DOHH2 (cell line): ENCODE data around the gene LNX1.

Source experiments
- H3F3A ChIP-seq: fragments of 200-600 bp; sonication (generic), shearing (Covaris generic); 2 replicates; pipeline ENCODE4 v1.6.0; 2016; ENCODE audit warnings: antibody characterized with exemption, mild to moderate bottlenecking; ENCODE audit not compliant: control insufficient read depth, insufficient read depth
- H3K27ac ChIP-seq: fragments of 200-600 bp; sonication (generic); 2 replicates; pipeline ENCODE4 v1.5.1; 2014; ENCODE audit warnings: low read depth, mild to moderate bottlenecking, low read length, moderate library complexity
- H3K27me3 ChIP-seq: fragments of 200-600 bp; sonication (generic); 2 replicates; pipeline ENCODE4 v1.6.1; 2014; ENCODE audit warnings: mild to moderate bottlenecking, low read length, mixed read lengths; ENCODE audit not compliant: control insufficient read depth
- H3K36me3 ChIP-seq: fragments of 200-600 bp; sonication (generic); 2 replicates; pipeline ENCODE4 v1.6.1; 2014; ENCODE audit warnings: mild to moderate bottlenecking, low read length, moderate library complexity, mixed read lengths; ENCODE audit not compliant: control insufficient read depth
- H3K4me1 ChIP-seq: fragments of 200-600 bp; sonication (generic); 2 replicates; pipeline ENCODE4 v1.6.1; 2014; ENCODE audit warnings: mild to moderate bottlenecking, low read length, mixed read lengths; ENCODE audit not compliant: control insufficient read depth
- H3K4me2 ChIP-seq: fragments of 200-600 bp; sonication (generic); 2 replicates; pipeline ENCODE4 v1.6.0; 2014; ENCODE audit warnings: mild to moderate bottlenecking, low read length, moderate library complexity
- H3K4me3 ChIP-seq: fragments of 200-600 bp; sonication (generic); 2 replicates; pipeline ENCODE4 v1.5.1; 2014; ENCODE audit warnings: mild to moderate bottlenecking, low read length, mixed read lengths
- H3K79me2 ChIP-seq: fragments of 200-600 bp; sonication (generic); 2 replicates; pipeline ENCODE4 v1.6.1; 2014; ENCODE audit warnings: mild to moderate bottlenecking, low read length, mixed read lengths; ENCODE audit not compliant: control insufficient read depth
- H3K9me2 ChIP-seq: fragments of 200-600 bp; sonication (generic); replicated peaks from 2 replicates; pipeline ENCODE4 v1.6.1; 2014; ENCODE audit warnings: mild to moderate bottlenecking, low read length, mixed read lengths; ENCODE audit not compliant: control insufficient read depth
- H3K9me3 ChIP-seq: fragments of 200-600 bp; sonication (generic); 2 replicates; pipeline ENCODE4 v1.6.1; 2014; ENCODE audit warnings: antibody characterized with exemption, low read length, mixed read lengths; ENCODE audit not compliant: control insufficient read depth, insufficient read depth
- H4K20me1 ChIP-seq: fragments of 200-600 bp; sonication (generic); 2 replicates; pipeline ENCODE4 v1.6.0; 2014; ENCODE audit warnings: low read depth, mild to moderate bottlenecking, antibody characterized with exemption, low read length, moderate library complexity; ENCODE audit not compliant: control insufficient read depth, insufficient read depth
- CTCF ChIP-seq: fragments of 200-600 bp; sonication (generic); IDR thresholded peaks from one replicate; pipeline ENCODE4 v1.5.1; 2014; ENCODE audit warnings: antibody characterized with exemption, mild to moderate bottlenecking, low read depth, low read length; ENCODE audit not compliant: poor library complexity, severe bottlenecking
- EZH2phosphoT487 ChIP-seq: fragments of 200-600 bp; sonication (generic); IDR thresholded peaks from 2 replicates; pipeline ENCODE4 v1.6.1; 2017; ENCODE audit warnings: borderline replicate concordance, mild to moderate bottlenecking, antibody characterized with exemption, low read length, moderate library complexity, mixed read lengths

Gene LNX1

DNA sequence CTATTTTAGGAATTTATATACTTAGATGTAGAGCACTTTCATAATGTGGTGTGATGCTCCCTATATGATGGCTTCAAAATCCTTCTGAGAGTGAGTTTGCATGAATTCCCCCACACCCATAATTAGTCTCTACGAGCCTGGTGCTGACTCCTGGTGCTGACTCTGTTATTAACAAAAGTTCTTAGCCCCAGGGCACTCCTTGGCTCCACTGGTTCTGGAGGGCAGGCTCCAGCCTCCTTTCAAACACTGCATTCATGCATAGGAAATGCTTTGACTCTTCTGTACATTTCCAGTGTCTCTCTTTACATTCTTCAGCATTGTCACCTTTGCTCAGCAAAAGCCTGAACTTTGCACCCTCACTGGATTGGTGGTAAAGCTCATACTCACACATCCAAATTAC, 64.0 kb downstream of the LNX1 start:
- no peak for TF ChIP-seq CTCF
- no peak for TF ChIP-seq EZH2phosphoT487
- H3K27ac ChIP-seq = no peak overlapping the region
- no peaks in the 10 kb centered on the region for H4K20me1 ChIP-seq
- no peaks in the 10 kb centered on the region for H3K9me2 ChIP-seq
- no peak overlapping the region for H3K4me3 ChIP-seq
- no peaks in the 10 kb centered on the region for H3K9me3 ChIP-seq
- H3K4me2 ChIP-seq = no peak overlapping the region
- no peaks in the 10 kb centered on the region for H3K4me1 ChIP-seq
- 0 out of 2 replicates have a peak, but pooled peaks cover 7% of the 10 kb centered on the region for H3K27me3 ChIP-seq
- no peaks in the 10 kb centered on the region for H3K79me2 ChIP-seq
- H3F3A ChIP-seq = no peaks in the 10 kb centered on the region
- H3K36me3 ChIP-seq = no peaks in the 10 kb centered on the region

DNA sequence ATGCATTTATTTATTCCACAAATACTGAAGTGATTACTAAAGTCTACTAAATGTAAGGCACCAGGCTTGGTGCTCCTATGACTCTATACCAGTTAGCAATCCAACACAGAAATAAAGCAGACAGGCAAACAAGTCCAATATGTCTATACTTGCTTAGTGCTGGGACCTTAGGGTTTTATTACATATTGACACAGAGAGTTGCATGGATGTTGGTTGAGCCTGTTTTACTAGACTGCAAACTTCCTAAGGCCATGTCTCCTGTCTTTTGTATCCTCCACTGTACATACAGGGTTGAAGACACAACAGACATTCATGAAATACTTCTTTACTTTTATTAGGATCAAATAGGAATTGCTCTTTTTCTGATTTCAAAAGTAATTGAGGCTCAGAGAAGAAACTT, 69.0 kb downstream of the LNX1 start:
- no peaks in the 10 kb centered on the region for H3F3A ChIP-seq
- H3K9me2 ChIP-seq = no peaks in the 10 kb centered on the region
- no peaks in the 10 kb centered on the region for H3K79me2 ChIP-seq
- no peak for TF ChIP-seq EZH2phosphoT487
- no peak for TF ChIP-seq CTCF
- 0 out of 2 replicates have a peak, but pooled peaks cover 5% of the 10 kb centered on the region for H3K27me3 ChIP-seq
- H4K20me1 ChIP-seq = no peaks in the 10 kb centered on the region
- no peaks in the 10 kb centered on the region for H3K4me1 ChIP-seq
- H3K4me2 ChIP-seq = no peak overlapping the region
- no peak overlapping the region for H3K4me3 ChIP-seq
- H3K9me3 ChIP-seq = no peaks in the 10 kb centered on the region
- H3K27ac ChIP-seq = no peak overlapping the region
- H3K36me3 ChIP-seq = no peaks in the 10 kb centered on the region

DNA sequence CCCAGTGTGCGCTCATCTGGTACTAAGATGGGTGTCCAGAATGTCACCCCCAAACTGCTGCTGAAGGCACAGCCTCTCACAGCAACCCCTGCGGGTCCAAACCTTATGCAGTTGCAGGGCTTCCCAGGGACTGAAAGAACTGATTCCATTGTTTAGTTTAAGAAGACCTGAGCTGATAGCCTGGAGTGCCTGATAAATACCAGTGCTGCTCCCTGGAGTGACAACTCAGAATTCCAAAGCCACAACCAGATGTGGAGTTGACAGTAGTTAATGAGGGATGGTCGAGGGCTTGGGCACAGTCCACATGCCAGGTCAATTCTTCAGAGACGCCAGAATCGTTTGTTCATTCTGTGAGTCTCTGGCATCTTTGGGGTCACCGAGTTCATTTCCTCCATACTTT, 71.2 kb downstream of the LNX1 start:
- Histone ChIP-seq H3K79me2 (no peaks in the 10 kb centered on the region), H3K9me3 (no peaks in the 10 kb centered on the region), H4K20me1 (no peaks in the 10 kb centered on the region), H3K4me3 (no peak overlapping the region), H3K36me3 (no peaks in the 10 kb centered on the region), H3K27me3 (no peaks in the 10 kb centered on the region), H3K27ac (no peak overlapping the region), H3K4me2 (no peak overlapping the region), H3K4me1 (no peaks in the 10 kb centered on the region), H3K9me2 (no peaks in the 10 kb centered on the region), H3F3A (no peaks in the 10 kb centered on the region)
- TF ChIP-seq CTCF = no peak
- TF ChIP-seq EZH2phosphoT487 = no peak

GRCh38 chr4:53518807-53519206, 72.5 kb downstream of the LNX1 start:
- no peaks in the 10 kb centered on the region for H3K9me3 ChIP-seq
- H3K9me2 ChIP-seq = no peaks in the 10 kb centered on the region
- H3F3A ChIP-seq = no peaks in the 10 kb centered on the region
- H4K20me1 ChIP-seq = no peaks in the 10 kb centered on the region
- no peak overlapping the region for H3K4me3 ChIP-seq
- H3K27me3 ChIP-seq = no peaks in the 10 kb centered on the region
- H3K27ac ChIP-seq = no peak overlapping the region
- TF ChIP-seq EZH2phosphoT487 = no peak
- H3K36me3 ChIP-seq = no peaks in the 10 kb centered on the region
- H3K79me2 ChIP-seq = no peaks in the 10 kb centered on the region
- H3K4me2 ChIP-seq = no peak overlapping the region
- H3K4me1 ChIP-seq = no peaks in the 10 kb centered on the region
